C1 segment of cervical spinal cord (tissue), 14 donors: ENCODE measurements around the gene PLK1.
"Not testable (repeated sequence)": the region's sequence is repeated elsewhere in the genome, so short reads cannot be mapped to it uniquely, and the experiment has no call there.

Experiments
- DNase-seq, 14 donors: peaks; one replicate each; lab custom pipeline; 2025; lab: John Stamatoyannopoulos, UW

Gene PLK1

GRCh38 chr16:23706439-23706838 lies 27.8 kb downstream of the PLK1 start:
- DNase-seq = no peak

GRCh38 chr16:23709536-23709935 lies 30.8 kb downstream of the PLK1 start:
- no peak for DNase-seq

DNA sequence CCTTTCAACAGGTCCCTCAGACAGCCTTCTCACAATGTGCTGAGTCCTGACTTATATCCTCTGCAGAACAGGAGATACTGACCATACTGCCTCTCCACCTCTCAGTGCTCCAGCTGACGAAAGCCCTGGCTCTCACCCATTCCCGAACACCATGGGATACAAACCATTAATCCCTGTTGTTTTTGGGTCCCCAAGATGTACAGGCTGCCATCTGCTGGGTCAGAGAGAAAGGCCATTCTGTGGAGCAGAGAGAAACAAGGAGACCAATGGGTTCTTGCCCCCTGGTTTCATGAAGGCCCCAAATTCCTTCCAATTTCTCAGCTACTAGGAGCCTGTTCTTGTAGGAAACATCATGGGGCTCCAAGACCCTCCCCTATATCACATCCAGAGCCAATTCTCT lies 31.3 kb downstream of the PLK1 start:
- no peak for DNase-seq

DNA sequence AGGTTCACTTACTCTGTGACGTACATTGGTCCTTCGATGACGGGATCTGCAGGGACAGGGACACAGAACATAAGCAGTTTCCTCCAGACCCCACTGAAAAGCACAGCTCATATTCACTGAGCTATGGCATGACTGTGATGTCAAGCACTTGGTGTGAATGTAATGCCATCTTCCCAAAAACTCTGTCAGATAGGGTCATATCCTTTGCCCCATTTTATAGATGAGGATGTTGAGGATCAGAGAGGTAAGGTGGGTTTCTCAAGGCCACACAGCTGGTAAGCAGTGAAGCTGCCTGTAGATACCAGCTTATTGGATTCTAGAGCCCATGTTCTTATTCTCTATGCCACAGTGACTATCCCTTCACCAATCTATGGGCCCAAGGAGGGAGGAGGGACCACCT lies 31.8 kb downstream of the PLK1 start:
- DNase-seq = no peak

- no peak for DNase-seq
Measured at GRCh38 chr16:23711785-23712184, 33.1 kb downstream of the PLK1 start.

DNA sequence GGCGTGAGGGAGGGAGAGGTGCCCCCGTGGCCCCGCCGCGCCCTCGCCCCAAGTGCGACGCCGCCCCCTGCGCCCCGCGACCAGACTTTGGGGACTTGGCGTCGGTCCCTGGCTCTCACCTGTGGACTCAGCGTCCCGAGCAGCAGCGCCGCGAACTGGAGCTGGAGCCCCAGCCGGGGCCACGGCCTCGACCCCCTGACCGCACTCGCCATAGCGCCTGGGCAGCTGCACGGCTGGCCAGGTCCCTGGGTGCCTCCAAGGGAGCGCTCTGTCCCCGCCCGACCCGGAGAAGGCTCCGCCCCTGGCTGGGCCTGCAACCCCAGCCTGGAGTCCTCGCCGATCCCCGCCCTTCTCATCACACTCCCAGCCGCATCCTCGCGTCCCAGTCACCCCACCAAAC lies 34.3 kb downstream of the PLK1 start, which contains the start of gene ERN2:
ERN2 (minus strand) TSS at position 247 of the 400 bp plus-strand sequence; CDS start at position 212, 35 bp downstream.
- no peak for DNase-seq

GRCh38 chr16:23716484-23716883 lies 37.8 kb downstream of the PLK1 start:
- DNase-seq = no peak

- not testable (repeated sequence) for DNase-seq
Measured at GRCh38 chr16:23722613-23723240, 44.0 kb downstream of the PLK1 start.

DNA sequence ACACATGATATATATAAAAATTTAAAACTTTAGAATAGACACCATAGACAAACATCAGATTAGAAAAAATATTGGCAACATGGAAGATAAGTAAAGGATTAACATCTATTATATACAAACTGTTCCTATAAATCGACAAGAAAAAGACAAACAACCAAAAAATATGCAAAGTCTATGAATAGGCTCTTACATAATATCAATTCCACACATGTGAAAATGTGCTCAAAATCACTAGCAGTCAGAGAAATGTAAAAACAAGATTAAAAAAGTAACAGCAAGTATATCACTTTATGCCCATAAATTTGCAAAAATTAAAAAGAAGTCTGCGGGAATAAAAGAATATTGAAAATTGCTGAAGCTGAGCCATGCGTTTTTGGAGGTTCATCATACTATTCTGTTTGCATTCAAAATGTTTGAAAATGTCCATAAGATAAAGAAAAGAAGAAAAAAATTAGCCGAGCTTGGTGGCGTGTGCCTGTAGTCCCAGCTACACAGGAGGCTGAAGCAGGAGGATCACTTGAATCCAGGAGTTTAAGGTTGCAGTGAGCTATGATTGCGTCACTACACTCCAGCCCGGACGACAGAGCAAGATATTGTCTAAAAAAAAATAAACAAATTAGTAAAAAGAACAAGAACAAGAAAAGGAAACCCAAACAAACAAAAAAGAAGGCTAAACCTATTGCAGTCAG lies 45.6 kb downstream of the PLK1 start:
- DNase-seq = no peak

DNA sequence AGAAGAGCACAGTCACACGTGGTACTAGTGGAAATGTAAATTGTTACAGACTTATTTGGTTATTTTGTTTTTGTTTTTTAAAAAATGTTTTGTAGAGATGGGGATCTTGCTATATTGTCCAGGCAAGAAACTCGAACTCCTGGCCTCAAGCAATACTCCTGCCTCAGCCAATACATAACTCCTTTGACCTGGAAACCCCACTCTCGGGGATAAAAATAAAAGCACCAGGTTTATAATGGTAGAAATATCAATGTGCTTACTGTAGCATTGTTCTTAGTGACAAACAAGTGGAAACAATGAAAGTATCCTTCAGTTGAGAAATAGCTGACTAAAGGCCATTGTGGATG lies 46.1 kb downstream of the PLK1 start:
- no peak for DNase-seq

DNA sequence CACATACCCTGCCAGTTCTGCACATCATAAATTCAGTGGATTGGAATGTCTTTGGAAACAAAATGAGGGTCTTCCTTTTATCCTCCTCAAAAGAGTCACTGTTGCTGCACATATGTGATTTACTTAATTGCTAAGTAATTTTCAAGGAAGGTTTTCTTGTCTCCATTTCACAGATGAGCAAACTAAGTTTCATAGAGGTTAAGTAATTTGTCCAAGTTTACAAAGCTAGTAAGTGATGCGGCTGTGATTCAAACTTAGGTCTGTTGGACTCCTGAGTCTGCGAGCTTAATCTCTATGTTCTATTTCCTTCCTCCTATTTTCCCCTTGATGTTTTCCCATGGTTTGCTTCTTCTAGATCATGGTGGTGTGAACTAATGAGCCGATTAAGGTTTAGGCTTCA lies 48.0 kb downstream of the PLK1 start:
- DNase-seq = no peak

DNA sequence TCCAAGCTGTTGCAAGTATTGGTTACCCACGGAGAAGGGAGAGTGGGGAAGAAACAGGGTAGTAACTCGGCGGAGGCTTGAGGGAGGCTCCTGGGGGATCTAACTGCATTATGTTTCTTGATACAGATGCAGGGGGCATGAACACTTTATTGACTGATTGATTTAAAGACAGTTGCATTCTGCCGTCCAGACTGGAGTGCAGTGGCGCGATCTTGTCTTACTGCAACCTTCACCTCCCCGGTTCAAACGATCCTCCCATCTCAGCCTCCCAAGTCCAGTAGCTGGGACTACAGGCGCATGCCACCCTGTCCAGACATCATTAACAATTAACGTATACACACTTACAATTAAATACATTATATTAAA lies 49.4 kb downstream of the PLK1 start:
- DNase-seq = no peak

DNA sequence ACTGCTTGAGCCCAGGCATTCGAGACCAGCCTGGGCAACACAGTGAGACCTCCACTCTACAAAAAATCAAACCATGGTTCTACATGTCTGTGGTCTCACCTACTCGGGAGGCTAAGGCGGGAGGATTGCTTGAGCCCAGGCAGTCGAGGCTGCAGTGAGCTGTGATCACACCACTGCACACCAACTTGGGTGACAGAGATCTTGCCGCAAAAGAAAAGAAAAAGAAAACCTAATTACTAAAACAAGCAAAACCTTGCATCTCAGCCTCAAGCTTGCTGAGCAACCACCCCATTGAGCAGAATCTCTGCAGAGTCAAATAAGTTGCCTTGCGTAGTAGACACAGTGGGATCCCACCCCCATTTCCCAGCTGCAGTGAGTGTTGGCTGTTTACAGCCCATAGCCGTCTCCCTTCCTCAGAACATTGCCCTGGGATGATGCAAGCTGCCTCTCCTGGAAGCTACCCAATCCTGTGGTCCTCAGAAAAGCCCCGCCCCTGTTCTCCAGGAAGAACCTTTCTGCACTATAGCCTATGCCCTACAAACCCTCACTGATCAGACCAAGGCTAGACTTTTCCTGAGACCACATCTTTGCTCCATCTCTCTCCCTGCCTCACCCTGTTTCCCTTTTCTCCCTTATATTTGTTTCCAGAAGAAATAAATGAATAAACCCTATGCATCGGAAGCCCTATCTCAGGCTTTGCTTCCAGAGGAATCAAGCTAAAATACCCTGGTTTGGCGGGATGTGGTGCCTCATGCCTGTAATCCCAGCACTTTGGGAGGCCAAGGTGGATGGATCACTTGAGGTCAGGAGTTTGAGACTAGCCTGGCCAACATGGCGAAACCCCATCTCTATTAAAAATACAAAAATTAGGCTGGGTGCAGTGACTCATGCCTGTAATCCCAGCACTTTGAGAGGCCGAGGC lies 51.1 kb downstream of the PLK1 start:
- DNase-seq = no peak

- no peak for DNase-seq
Measured at GRCh38 chr16:23734176-23734893, 55.6 kb downstream of the PLK1 start.

DNA sequence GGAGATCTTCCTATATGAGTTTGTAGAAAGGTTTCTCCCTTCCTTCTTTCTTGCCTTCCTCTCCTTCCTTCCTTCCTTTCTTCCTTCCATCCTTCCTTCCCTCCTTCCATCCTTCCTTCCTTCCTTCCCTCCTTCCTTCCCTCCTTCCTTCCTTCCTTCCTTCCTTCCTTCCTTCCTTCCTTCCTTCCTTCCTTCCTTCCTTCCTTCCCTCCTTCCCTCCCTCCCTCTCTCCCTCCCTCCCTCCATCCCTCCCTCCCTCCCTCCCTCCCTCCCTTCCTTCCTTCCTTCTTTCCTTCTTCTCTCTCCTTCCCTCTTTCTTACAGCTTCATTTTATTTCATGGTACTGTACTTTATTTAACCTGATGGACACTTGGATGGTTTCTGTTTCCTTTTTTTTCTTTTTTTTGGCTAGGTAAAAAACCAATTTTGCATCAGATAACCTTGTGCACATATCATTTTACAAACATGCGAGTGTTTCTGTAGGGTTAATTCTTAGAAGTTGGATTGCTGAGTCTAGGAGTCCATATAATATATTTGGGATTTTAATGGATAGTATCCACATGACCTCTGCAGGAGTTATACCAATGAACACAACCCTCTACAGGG lies 58.8 kb downstream of the PLK1 start:
- not testable (repeated sequence) for DNase-seq

DNA sequence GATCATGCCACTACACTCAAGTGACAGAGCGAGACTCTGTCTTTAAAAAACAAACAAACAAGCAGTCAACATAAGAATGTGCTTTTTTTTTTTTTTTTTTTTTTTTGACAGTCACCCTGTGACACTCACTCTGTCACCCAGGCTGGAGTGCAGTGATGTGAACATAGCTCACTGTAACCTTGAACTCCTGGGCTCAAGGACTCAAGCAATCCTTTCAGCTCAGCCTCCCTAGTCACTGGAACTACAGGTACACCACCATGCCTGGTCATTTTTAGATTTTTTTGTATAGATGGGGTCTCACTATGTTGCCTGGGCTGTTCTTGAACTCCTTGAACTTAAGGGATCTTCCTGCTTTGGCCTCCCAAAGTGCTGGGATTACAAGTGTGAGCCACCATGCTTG lies 60.8 kb downstream of the PLK1 start:
- DNase-seq = no peak
